ENCODE data around the gene ATXN1. TPM values are rescaled to one million over a fixed set of nuclear protein-coding genes. Genes with fewer than 3 reads are reported as not detected.

ATXN1 gene
- total RNA-seq, 1 donor from 2014 or later, result 99.2 TPM

DNA sequence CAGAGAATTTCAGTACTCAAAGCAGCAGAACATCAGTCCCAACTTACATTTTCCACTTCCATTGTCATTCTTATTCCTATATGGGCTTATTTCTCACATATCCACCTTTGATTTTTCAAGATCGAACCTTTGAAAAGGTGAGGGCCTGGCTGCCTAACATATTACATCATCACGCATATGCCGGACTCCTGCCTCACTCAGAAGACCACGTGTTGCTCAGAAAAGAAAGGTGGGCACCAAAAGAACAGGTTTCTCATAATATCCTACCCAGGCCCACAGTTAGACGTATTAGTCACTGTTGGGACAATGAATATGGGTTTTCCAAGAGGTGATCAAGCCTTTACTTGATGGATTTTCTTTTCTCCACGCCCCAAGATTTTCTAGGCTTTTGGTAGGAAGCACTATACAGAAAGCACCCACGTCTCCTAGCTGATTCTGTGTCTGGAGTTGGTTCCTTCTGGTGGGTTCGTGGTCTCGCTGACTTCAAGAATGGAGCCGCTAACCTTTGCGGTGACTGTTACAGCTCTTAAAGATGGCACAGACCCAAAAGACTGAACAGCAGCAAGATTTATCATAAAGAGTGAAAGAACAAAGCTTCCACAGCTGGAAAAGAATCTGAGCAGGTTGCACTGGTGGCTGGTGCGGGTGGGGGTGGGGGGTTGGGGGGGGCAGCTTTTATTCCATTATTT lies 168.9 kb downstream of the ATXN1 start:
- intact Hi-C loops (cut with micrococcal nuclease), result no loop called here

DNA sequence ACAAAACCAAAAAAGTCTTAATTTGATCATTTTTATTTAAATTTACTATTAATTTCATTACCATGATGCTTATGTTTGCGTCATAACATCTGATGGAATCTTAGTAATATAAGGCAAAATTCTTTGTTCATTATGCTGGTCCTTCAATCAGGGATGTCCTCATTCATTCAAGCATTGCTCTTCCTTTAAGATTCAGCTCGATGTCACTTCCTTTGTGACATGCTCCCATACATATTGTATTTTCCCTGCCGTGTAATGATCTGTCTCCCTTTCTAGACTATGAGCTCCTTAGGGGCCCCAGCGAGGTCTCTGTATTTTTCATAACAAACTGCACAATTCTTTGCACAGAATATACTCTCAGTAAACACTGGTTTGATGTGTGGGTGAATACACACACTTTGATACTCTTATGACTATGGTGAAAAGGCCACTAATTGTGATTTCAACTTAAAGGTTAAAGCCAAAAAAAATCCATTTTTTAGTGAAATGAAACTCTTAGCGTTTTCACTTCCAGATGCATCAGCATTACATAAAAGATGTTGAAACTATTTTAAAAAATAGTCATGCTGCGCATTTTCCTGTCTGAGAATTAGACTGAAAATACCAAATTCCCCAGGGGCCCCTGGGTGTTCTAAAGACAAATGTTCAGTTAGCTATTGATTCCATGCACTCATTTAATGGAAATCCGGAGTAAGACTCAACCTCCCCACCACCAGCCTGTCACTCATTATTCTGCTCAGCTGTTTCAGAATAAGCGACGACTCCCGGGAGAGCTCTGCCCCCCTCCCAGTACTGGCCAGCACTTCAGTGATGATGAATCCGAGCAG lies 169.7 kb downstream of the ATXN1 start:
- intact Hi-C loops (cut with micrococcal nuclease), result no loop called here

- intact Hi-C loops (cut with micrococcal nuclease), result loop anchor here (10.0 kb wide), 1 partner anchor 251 kb away; no protein-coding TSS in a partner anchor
Measured at GRCh38 chr6:16585805-16586204, 175.5 kb downstream of the ATXN1 start.

DNA sequence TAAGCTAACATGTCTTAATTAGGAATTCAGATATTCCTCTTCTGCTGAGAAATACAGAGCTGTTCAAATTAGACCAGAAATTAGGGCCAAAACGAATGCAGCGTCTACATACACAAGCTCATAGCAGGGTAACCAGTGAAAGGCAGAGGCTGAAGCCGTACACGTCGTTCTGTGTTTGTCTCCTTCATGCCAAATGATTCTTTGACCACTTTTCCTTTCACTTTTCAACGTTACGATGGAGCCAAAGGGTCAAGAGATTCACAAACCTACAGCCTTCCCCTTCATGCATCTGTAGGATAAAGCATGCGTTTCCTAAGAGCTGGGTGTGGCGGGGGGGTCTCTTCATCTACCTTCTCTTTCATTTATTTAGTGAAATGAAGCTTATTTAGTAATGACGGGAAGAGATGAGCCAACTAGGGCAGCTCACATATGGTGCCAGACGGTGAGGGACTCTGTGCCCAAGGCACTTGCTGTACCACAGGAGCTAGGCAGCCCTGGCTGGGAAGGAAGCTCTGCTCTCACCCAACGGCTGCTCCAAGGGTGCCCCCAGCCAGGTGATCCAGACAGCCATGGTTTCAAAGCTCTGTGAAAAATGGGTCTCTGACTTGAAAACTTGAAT lies 178.0 kb downstream of the ATXN1 start:
- intact Hi-C loops (cut with micrococcal nuclease), result loop anchor here (10.0 kb wide), 1 partner anchor 248 kb away; no protein-coding TSS in a partner anchor

DNA sequence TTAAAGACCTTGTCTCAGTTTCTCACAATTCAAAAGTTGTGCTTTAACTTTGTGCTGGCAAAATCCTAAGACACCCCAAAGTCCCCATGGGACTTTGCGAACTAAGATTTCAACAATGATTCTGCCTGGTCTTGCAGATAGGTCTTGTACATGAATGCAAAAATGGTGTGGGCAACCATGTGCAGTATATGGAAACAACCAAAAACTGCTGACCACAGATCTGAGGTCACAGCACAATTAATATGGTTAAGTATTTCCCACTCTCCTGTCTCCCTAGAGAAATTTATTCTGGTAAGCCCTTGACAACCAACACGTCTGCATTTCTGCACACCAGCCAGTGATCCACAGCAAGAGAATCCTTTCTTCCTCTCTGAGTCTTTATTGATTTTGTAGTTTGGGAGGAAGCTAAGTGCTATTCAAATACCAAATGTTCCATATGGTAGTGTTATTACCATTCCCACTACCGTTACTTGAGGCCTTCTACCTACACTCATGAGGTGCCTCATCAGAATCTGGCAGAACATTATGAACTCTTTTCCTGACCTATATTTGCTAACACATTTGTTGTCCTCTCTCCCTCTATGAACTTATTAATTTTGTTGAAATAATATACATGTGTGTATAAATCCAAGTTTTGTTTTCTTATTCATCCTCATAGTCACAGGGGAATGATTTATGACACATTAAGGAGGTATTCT lies 178.7 kb downstream of the ATXN1 start:
- intact Hi-C loops (cut with micrococcal nuclease), result loop anchor here (10.0 kb wide), 1 partner anchor 248 kb away; no protein-coding TSS in a partner anchor

- intact Hi-C loops (cut with micrococcal nuclease), result no loop called here
Measured at GRCh38 chr6:16578695-16579285, 182.5 kb downstream of the ATXN1 start.

DNA sequence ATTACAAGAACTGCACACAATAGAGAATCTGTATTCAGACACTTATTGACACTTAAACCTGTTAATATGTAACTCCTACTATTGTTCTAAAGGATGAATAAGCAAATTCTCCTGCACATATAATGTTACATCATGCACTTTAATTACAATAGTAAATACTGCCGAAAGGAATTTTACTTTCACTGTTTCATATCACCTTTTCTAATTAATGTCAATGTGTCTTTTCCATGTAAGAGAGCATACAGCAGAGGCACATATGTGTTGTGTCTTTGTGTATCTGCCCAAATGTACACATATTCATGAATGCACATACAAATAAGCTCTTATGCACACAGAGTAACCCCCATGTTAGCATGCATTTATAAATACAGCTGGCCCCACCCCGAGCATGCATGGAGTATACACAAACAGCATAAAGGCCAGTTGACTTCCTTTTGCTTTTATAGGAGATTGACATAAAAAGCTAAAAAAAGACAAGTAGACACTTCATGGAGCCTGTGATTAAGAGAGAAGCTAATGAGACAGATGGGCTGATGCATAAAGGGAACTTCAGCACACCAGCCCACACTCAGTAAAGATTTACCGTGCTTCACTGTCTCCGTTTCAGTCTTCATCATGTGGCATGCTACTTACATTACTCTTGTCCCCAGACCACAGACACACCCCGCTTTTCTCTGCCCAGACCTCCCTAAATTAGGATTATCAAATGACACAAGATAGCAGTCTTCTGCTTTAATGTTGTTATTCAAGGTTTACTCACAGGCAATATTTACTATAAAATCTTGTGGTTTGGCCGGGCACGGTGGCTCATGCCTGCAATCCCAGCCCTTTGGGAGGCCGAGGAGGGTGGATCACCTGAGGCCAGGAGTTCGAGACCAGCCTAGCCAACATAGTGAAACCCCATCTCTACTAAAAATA lies 184.6 kb downstream of the ATXN1 start:
- intact Hi-C loops (cut with micrococcal nuclease), result no loop called here

DNA sequence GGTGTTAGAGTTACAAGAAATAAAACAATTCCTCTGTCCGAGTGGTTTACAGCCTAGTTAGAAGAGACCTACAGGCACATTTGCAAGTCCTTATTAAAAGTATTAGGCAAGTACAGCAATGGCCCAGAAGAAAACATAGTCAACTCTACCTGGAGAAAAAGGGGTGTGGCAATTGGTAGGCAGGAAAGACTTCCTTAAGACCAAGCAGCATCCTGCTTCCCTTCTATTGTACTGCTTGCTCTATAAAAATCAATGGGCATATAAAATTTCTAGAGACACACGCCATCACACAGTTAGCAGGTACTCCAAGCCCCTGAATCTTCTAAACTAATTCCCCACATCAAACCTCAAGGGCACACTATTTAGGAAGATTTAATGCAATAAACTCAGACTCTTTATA lies 185.6 kb downstream of the ATXN1 start:
- intact Hi-C loops (cut with micrococcal nuclease), result no loop called here

DNA sequence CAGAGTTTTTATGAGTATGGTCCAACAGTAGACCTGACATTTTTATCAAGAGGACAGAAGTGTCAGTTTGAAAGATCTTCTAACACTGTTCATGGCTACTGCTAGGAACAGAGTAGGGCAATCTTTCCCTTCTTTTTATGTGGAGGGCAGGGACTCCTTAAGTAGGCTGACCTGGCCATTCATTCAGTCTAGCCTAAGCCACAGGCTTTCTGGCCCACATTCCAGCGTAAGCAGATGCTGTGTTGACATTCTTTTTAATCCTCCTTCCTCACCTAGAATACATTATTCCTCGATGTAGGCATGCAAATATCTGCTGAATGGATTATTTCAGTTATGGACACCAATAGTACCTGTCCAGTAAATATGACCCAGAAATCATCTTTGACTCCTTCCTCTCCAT lies 188.3 kb downstream of the ATXN1 start:
- intact Hi-C loops (cut with micrococcal nuclease), result no loop called here

- intact Hi-C loops (cut with micrococcal nuclease), result no loop called here
Measured at GRCh38 chr6:16572317-16572716, 188.9 kb downstream of the ATXN1 start.

DNA sequence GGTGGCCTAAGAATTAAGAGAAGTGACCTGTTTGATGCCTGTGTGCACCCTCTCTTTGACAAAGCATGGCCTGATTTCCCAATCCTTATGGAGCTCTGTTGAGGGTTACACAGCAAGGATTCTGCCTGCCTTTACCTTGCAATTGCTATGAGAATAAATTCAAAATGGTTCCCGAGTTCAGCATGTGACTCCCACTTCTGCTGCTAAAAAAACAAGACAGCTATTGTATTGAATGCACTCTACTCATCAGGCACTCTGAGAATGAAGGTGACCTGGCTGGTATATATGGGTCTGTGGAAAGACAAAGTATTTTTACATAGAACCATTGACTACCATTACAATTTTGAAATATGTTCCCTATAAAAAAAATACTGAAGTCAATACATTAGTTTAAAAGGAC lies 190.3 kb downstream of the ATXN1 start:
- intact Hi-C loops (cut with micrococcal nuclease), result no loop called here

DNA sequence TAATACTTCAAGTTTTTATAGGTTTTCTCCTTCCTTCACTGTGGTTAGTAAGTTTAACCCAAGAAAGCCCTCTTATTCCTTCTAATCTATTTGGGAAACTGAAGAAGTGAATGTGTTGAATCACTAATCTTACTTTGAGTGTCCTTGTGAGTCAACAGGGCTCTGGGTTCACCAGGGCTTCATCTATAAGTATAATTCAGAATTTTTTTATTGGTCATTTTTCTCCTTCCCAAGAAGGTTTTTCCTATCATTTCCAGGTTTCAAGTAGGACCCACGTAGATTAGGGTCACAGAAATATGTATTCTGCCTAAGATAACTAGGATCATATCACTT lies 191.1 kb downstream of the ATXN1 start:
- intact Hi-C loops (cut with micrococcal nuclease), result no loop called here

GRCh38 chr6:16568128-16568527 lies 193.1 kb downstream of the ATXN1 start:
- intact Hi-C loops (cut with micrococcal nuclease), result no loop called here

DNA sequence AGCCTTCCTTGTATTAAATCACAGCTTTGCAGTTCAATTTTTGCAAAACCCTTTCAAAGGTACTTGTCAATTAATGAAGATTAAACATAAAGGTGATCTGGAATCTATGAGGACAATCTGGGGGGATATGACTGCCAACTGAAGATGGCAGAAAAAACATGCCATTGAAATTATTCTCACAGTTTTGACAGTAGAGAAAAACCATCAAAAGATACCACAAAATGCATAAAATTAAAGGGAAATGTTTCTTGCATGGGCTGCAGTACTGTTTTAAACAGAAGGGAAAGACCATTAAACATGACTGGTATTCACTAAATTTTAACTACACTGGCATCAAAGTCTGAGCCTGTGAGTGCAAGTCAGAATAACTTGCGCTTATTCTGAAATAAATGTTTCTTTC lies 194.2 kb downstream of the ATXN1 start:
- intact Hi-C loops (cut with micrococcal nuclease), result no loop called here

GRCh38 chr6:16564436-16564835 lies 196.8 kb downstream of the ATXN1 start:
- intact Hi-C loops (cut with micrococcal nuclease), result no loop called here

DNA sequence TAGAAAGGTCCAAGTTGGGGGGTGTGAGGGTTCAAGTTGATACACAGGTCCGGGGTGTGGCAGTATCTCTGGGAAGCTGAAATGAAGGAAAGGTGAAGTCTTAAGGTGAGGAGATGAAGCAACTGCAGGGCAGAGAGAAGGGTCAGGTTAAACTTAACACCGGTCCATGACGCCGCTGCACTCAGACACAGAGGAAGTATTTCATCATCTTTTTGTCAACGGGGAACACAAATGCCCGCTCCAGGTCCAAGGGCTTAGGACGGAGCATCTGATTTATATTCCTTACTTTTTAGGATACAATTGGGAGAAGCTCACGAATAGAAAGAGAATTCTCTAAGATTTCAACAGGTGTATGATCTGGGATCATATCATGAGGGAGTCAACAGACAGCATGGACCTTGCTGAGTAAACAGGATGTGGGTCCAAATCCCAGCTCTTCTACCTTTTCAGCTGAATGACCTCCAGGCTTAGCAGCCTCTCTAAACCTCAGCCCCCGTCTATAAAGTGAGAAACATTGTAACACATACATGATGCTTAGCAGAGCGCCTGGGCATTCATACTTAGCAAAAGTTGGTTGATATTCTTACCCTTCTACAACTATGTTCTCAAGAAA lies 197.5 kb downstream of the ATXN1 start:
- intact Hi-C loops (cut with micrococcal nuclease), result no loop called here

DNA sequence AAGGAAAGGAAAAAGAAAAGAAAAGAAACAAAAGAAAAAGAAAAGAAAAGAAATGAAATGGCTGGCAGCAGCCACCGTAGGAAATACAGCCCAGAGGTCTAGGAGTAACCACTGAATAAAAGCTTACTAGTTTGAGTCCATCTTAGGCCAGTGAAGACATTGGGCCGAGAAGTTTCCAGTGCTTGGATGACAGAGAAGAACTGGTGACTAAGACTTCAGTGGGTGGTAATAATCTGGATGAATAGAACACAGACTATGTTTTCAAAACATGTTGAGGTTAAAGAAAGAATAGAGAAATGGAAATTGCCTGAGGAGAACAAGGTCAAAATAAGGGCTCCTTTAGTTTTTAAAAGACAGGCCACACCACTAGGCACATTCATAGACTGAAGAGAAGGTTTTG lies 198.8 kb downstream of the ATXN1 start:
- intact Hi-C loops (cut with micrococcal nuclease), result no loop called here

GRCh38 chr6:16559071-16559470 lies 202.2 kb downstream of the ATXN1 start:
- intact Hi-C loops (cut with micrococcal nuclease), result no loop called here

DNA sequence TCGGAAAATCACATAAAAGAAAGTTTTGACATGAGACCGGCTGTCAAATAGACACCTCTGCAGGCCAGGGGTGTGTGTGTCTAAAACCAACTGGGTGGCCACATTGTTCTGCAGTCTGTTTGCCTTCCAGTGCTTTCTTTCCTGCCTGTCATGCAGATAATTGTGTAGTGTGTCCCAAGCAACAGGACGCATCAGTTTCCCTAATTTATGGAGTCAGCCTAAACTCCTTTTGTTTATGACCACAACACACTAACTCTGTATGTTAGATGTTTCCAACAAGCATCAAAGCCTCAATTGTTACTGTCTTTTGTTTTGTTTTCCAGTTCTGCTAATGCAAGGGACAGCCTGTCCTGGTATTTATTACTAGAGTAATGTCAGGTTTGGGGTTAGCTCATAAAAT lies 205.7 kb downstream of the ATXN1 start:
- intact Hi-C loops (cut with micrococcal nuclease), result no loop called here

DNA sequence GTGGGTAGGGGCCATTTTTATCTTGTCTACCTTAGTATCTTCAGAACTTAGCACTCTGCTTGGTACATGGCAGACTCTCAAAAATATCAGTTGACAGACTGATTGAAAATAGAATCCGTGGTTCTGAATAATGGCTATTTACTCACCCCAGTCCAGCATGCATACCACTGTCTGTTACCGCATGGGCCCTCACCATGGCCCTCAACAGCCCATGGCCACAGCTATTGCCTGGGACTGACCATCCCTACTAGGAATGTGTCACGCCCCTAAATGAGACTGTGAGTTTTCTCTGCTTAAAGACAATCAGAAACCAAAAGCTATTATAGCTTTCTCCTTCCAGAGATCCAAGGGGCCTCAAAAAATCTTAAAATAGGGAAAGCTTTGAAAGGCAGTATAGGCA lies 207.7 kb downstream of the ATXN1 start:
- intact Hi-C loops (cut with micrococcal nuclease), result no loop called here
